ENCODE results near the gene STK10. TPM values are rescaled to one million over a fixed set of nuclear protein-coding genes. Genes with fewer than 3 reads are reported as not detected.

The STK10 gene
- total RNA-seq, 1 experiment from 2014 or later = 25.7 TPM

GRCh38 chr5:172131690-172132089 lies 56.3 kb downstream of the STK10 start:
- Histone ChIP-seq H3K27ac (ENCODE audit: low read length) (no peak overlapping the region), H3K9me3 (ENCODE audit: low read length) (no peaks in the 10 kb centered on the region), H3K9me2 (replicated peaks; ENCODE audit: low read length) (no peaks in the 10 kb centered on the region), H3K4me3 (ENCODE audit: low read length) (no peak overlapping the region), H3K27me3 (ENCODE audit: low read length) (no peaks in the 10 kb centered on the region), H3K36me3 (ENCODE audit: low read depth, low read length) (no peaks in the 10 kb centered on the region), H3K4me1 (ENCODE audit: insufficient read depth, low read length) (peaks cover 7% of the 10 kb centered on the region; the same call in 1 of the 2 replicates), H2AFZ (ENCODE audit: low read length) (no peak overlapping the region), H3K4me2 (ENCODE audit: low read length) (no peak overlapping the region), H3K9ac (ENCODE audit: low read length) (no peak overlapping the region), H3K79me2 (ENCODE audit: low read length) (no peaks in the 10 kb centered on the region), H3F3A (ENCODE audit: low read length, unreplicated experiment) (no peaks in the 10 kb centered on the region), H4K20me1 (ENCODE audit: low read length) (no peaks in the 10 kb centered on the region)
- no peak for ATAC-seq
- no peak for TF ChIP-seq CTCF (conservative IDR thresholded peaks at IDR 0.05; ENCODE audit: low read depth, low read length)
- TF ChIP-seq EZH2 (IDR thresholded peaks at IDR 0.05; ENCODE audit: low read length, unreplicated experiment) = no peak
- no peak for TF ChIP-seq EZH2phosphoT487 (IDR thresholded peaks at IDR 0.05; ENCODE audit: borderline replicate concordance, low read length)
- no TSS peak for BruUV-seq (replicated peaks)
- intact Hi-C loops (cut with micrococcal nuclease) = no loop called here
- ChIA-PET POLR2A (ENCODE audit: unreplicated experiment) (no interaction called here), CTCF (no interaction called here)
- DNase-seq = no peak

GRCh38 chr5:172129256-172129910 lies 58.6 kb downstream of the STK10 start:
- Histone ChIP-seq H3K4me3 (ENCODE audit: low read length) (no peak overlapping the region), H3K9me2 (replicated peaks; ENCODE audit: low read length) (no peaks in the 10 kb centered on the region), H3K4me1 (ENCODE audit: insufficient read depth, low read length) (peaks cover 7% of the 10 kb centered on the region; the same call in 1 of the 2 replicates), H3K27me3 (ENCODE audit: low read length) (no peaks in the 10 kb centered on the region), H3K9me3 (ENCODE audit: low read length) (no peaks in the 10 kb centered on the region), H3F3A (ENCODE audit: low read length, unreplicated experiment) (no peaks in the 10 kb centered on the region), H3K9ac (ENCODE audit: low read length) (no peak overlapping the region), H3K27ac (ENCODE audit: low read length) (no peak overlapping the region), H2AFZ (ENCODE audit: low read length) (no peak overlapping the region), H3K36me3 (ENCODE audit: low read depth, low read length) (no peaks in the 10 kb centered on the region), H4K20me1 (ENCODE audit: low read length) (no peaks in the 10 kb centered on the region), H3K79me2 (ENCODE audit: low read length) (no peaks in the 10 kb centered on the region), H3K4me2 (ENCODE audit: low read length) (no peak overlapping the region)
- intact Hi-C loops (cut with micrococcal nuclease) = no loop called here
- ChIA-PET CTCF (no interaction called here), POLR2A (ENCODE audit: unreplicated experiment) (no interaction called here)
- no peak for TF ChIP-seq EZH2 (IDR thresholded peaks at IDR 0.05; ENCODE audit: low read length, unreplicated experiment)
- TF ChIP-seq EZH2phosphoT487 (IDR thresholded peaks at IDR 0.05; ENCODE audit: borderline replicate concordance, low read length) = no peak
- TF ChIP-seq CTCF (conservative IDR thresholded peaks at IDR 0.05; ENCODE audit: low read depth, low read length) = no peak
- ATAC-seq (no peak), DNase-seq (no peak)
- BruUV-seq (replicated peaks) = no TSS peak

- DNase-seq (no peak), ATAC-seq (no peak)
- no peak overlapping the region for H3K4me3 ChIP-seq (ENCODE audit: low read length)
- no peaks in the 10 kb centered on the region for H4K20me1 ChIP-seq (ENCODE audit: low read length)
- peaks cover 7% of the 10 kb centered on the region; the same call in 1 of the 2 replicates for H3K4me1 ChIP-seq (ENCODE audit: insufficient read depth, low read length)
- H3K9ac ChIP-seq (ENCODE audit: low read length) = no peak overlapping the region
- no peaks in the 10 kb centered on the region for H3K9me2 ChIP-seq (replicated peaks; ENCODE audit: low read length)
- ChIA-PET CTCF (no interaction called here), POLR2A (ENCODE audit: unreplicated experiment) (no interaction called here)
- intact Hi-C loops (cut with micrococcal nuclease) = no loop called here
- no peak overlapping the region for H3K27ac ChIP-seq (ENCODE audit: low read length)
- H3K27me3 ChIP-seq (ENCODE audit: low read length) = no peaks in the 10 kb centered on the region
- H3K4me2 ChIP-seq (ENCODE audit: low read length) = no peak overlapping the region
- no peaks in the 10 kb centered on the region for H3K79me2 ChIP-seq (ENCODE audit: low read length)
- H3F3A ChIP-seq (ENCODE audit: low read length, unreplicated experiment) = no peaks in the 10 kb centered on the region
- no peaks in the 10 kb centered on the region for H3K9me3 ChIP-seq (ENCODE audit: low read length)
- BruUV-seq (replicated peaks) = no TSS peak
- H3K36me3 ChIP-seq (ENCODE audit: low read depth, low read length) = no peaks in the 10 kb centered on the region
- H2AFZ ChIP-seq (ENCODE audit: low read length) = no peak overlapping the region
- TF ChIP-seq EZH2phosphoT487 (IDR thresholded peaks at IDR 0.05; ENCODE audit: borderline replicate concordance, low read length) (no peak), EZH2 (IDR thresholded peaks at IDR 0.05; ENCODE audit: low read length, unreplicated experiment) (no peak), CTCF (conservative IDR thresholded peaks at IDR 0.05; ENCODE audit: low read depth, low read length) (no peak)
These were observed 60.4 kb downstream of the STK10 start for GRCh38 chr5:172127581-172127980.

All from PC-3 (cell line).